Esophagus squamous epithelium (tissue), 4 donors: ENCODE data around the gene KCNIP2.

ENCODE experiments used
- CTCF ChIP-seq, 6 experiments: fragments of 450-650 bp in 4 of 6; fragments of 200-600 bp in 2 of 6; sonication (generic) in 2 of 6; IDR thresholded peaks; one replicate each; pipeline ENCODE4 v1.5.1; 2016 to 2019; ENCODE audit warnings: antibody characterized with exemption in 6 of 6, mild to moderate bottlenecking in 4 of 6, moderate library complexity in 4 of 6
- POLR2A ChIP-seq, 4 donors: fragments of 450-650 bp; IDR thresholded peaks; one replicate each; pipeline ENCODE4 v1.6.1; 2017; ENCODE audit warnings: antibody characterized with exemption in 4 of 4, mild to moderate bottlenecking in 4 of 4, moderate library complexity in 3 of 4

- TF ChIP-seq CTCF (IDR thresholded peaks at IDR 0.05) (no peak), POLR2A (IDR thresholded peaks at IDR 0.05) (no peak)
Measured at GRCh38 chr10:101783736-101784118, 59.9 kb downstream of the KCNIP2 start.
